Mesothelial cell of epicardium (in vitro differentiated cells): ENCODE measurements around the gene STK38L. TPM values are rescaled to one million over a fixed set of nuclear protein-coding genes. Genes with fewer than 3 reads are reported as not detected.

Experiments
- DNase-seq, 2 experiments: peaks; one replicate each; pipeline ENCODE4 v3.0.0; 2021; ENCODE audit warnings: low spot score in 2 of 2; ENCODE audit not compliant: unreplicated experiment in 2 of 2
- H3K27ac Mint-ChIP-seq: 2 replicates; pipeline ENCODE4 v1.8.0; 2021; ENCODE audit warnings: mixed read lengths
- H3K27me3 Mint-ChIP-seq: 2 replicates; pipeline ENCODE4 v1.8.0; 2021; ENCODE audit warnings: low read depth, mixed read lengths
- H3K36me3 Mint-ChIP-seq: 2 replicates; pipeline ENCODE4 v1.8.0; 2021; ENCODE audit warnings: mixed read lengths
- H3K4me1 Mint-ChIP-seq: 2 replicates; pipeline ENCODE4 v1.8.0; 2021; ENCODE audit warnings: mixed read lengths
- H3K4me3 Mint-ChIP-seq: 2 replicates; pipeline ENCODE4 v1.8.0; 2021; ENCODE audit warnings: mild to moderate bottlenecking, moderate library complexity, mixed read lengths
- H3K9me3 Mint-ChIP-seq: 2 replicates; pipeline ENCODE4 v1.8.0; 2021; ENCODE audit warnings: mixed read lengths
- total RNA-seq: library from RNA; stranded (reverse); gene quantifications from 3 replicates; pipeline ENCODE4 v1.2.1, GENCODE V29; 2021
- TF ChIP-seq, protein P1 (sequence below): fragments of 200-600 bp; sonication (generic); IDR thresholded peaks from one replicate; pipeline ENCODE4 v1.5.0; 2021; ENCODE audit warnings: antibody characterized with exemption; ENCODE audit not compliant: unreplicated experiment

Gene STK38L
- total RNA-seq, 1 donor from 2014 or later, result 48.2 TPM

DNA sequence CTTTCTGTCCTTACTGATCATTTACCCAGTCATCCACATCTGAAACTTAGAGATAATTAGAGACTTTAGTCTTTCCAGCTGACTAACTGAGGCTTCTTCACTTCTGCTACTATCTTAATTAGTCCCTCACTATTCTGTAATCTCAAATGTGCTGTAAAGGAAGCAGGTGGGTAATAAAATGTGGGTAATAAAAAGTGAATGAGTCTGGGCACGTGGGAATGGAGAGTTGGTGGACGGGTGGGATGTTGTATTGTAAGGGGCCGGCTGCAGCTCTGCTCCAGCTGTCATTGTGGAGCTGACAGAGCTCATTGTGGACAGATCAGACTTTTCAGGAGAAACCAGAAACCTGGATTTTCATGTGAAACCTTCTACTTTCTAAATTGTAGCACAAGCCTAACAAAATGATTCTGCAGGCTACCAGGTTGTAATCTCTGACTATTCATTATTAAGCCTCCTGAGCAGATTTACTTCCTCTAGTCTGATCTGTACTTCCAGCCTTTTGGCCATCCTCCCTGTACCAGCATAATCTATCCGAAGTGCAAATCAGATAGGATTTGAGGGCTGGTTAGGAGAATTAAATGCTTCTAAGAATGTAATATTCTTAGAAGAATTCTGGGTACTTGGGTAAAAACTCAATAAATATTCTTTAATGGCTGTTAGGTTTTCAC, 46.5 kb downstream of the STK38L start:
- H3K36me3 Mint-ChIP-seq, result no peaks in the 10 kb centered on the region
- DNase-seq, result no peak
- H3K9me3 Mint-ChIP-seq, result no peaks in the 10 kb centered on the region
- no peak overlapping the region for H3K27ac Mint-ChIP-seq
- TF ChIP-seq, protein P1, sequence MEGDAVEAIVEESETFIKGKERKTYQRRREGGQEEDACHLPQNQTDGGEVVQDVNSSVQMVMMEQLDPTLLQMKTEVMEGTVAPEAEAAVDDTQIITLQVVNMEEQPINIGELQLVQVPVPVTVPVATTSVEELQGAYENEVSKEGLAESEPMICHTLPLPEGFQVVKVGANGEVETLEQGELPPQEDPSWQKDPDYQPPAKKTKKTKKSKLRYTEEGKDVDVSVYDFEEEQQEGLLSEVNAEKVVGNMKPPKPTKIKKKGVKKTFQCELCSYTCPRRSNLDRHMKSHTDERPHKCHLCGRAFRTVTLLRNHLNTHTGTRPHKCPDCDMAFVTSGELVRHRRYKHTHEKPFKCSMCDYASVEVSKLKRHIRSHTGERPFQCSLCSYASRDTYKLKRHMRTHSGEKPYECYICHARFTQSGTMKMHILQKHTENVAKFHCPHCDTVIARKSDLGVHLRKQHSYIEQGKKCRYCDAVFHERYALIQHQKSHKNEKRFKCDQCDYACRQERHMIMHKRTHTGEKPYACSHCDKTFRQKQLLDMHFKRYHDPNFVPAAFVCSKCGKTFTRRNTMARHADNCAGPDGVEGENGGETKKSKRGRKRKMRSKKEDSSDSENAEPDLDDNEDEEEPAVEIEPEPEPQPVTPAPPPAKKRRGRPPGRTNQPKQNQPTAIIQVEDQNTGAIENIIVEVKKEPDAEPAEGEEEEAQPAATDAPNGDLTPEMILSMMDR, result no peak
- H3K4me1 Mint-ChIP-seq, result peaks cover 17% of the 10 kb centered on the region
- no peaks in the 10 kb centered on the region for H3K27me3 Mint-ChIP-seq
- H3K4me3 Mint-ChIP-seq, result no peak overlapping the region

DNA sequence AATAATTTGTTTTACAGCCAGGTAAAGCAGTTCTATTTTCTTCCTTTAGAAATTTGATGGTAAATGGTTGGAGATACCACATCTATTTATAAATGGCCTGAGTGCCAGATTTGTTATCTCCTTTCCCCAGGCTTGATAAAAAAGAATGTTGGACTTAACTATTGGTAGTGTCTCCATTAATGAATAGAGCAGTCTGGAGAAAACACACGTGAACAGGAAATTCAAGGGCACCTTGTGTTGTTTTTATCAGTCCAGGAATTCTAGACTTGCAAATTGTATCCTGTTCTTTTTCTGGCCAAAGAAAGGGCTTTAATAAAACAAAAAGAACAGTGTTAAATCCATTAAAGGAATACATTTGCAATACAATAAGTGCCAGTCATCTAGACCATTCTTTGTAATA, 47.8 kb downstream of the STK38L start:
- no peak overlapping the region for H3K4me3 Mint-ChIP-seq
- no peak for DNase-seq
- peaks cover 14% of the 10 kb centered on the region for H3K4me1 Mint-ChIP-seq
- no peaks in the 10 kb centered on the region for H3K36me3 Mint-ChIP-seq
- TF ChIP-seq, protein P1, result no peak
- H3K27me3 Mint-ChIP-seq, result no peaks in the 10 kb centered on the region
- no peaks in the 10 kb centered on the region for H3K9me3 Mint-ChIP-seq
- peak overlapping the region; percentile 43 for H3K27ac Mint-ChIP-seq

DNA sequence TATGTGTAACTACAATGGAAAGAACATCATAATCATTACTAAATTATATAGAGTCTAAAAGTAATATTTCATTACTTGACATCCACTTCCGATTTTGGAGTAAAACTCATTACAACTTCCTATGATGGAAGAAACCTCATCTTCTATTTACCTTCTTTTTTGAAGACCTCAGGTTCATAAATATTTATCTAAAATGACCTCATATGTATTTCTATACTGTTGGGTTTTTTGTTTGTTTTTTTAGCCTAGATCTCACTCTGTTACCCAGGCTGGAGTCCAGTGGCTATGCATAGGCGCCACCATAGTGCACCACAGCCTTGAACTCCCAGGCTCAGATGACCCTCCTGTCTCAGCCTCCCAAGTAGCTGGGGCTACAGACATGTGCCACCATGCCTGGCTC, 48.6 kb downstream of the STK38L start:
- no peak overlapping the region for H3K27ac Mint-ChIP-seq
- TF ChIP-seq, protein P1, result no peak
- no peaks in the 10 kb centered on the region for H3K9me3 Mint-ChIP-seq
- peaks cover 14% of the 10 kb centered on the region for H3K4me1 Mint-ChIP-seq
- no peaks in the 10 kb centered on the region for H3K27me3 Mint-ChIP-seq
- peaks cover 3% of the 10 kb centered on the region for H3K36me3 Mint-ChIP-seq
- DNase-seq, result no peak
- H3K4me3 Mint-ChIP-seq, result no peak overlapping the region

DNA sequence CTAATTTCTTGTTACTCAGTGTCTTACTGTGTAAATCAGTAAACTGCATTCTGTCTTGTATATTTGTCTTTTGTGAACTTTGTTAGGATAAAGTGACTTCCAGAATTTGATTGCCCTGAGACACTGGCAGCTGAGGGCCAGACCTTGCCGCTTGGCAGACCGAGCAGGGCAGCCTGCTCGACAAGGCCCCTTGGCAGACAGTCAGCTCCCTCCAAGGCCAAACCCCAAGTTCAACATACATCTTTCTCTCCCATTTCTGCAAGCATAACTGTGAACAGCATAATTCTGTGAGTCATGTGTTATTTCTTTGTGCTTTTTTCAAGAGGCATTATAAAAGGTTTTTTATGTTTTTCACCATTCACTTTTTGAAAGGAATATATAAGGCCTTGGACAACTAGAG, 49.4 kb downstream of the STK38L start:
- TF ChIP-seq, protein P1, result no peak
- no peak overlapping the region for H3K27ac Mint-ChIP-seq
- no peaks in the 10 kb centered on the region for H3K27me3 Mint-ChIP-seq
- no peak for DNase-seq
- peaks cover 3% of the 10 kb centered on the region for H3K9me3 Mint-ChIP-seq
- peaks cover 14% of the 10 kb centered on the region for H3K4me1 Mint-ChIP-seq
- H3K4me3 Mint-ChIP-seq, result no peak overlapping the region
- H3K36me3 Mint-ChIP-seq, result peaks cover 10% of the 10 kb centered on the region

DNA sequence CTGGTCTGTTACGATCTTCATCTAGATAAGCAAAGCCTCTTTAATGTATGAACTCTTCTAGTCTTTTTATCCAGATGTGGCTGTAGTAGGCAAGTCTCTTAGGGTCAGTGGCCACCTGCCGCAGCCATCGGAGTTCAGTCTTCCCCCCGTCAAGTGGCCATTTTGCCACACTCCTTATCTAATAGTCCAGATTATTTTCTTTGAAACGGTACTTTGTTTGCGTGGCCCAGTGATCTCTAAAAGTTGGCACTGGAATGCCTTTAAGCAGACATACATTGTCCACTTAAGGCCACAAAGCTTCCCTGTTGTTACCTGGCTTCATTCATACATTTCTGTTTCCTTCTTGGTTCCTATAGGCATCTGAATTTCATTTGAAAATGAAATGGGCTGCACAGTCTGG, 52.6 kb downstream of the STK38L start:
- no peak for DNase-seq
- TF ChIP-seq, protein P1, result no peak
- Mint-ChIP-seq H3K27ac (no peak overlapping the region), H3K4me3 (no peak overlapping the region), H3K4me1 (peaks cover 2% of the 10 kb centered on the region), H3K9me3 (peaks cover 14% of the 10 kb centered on the region), H3K36me3 (peaks cover 29% of the 10 kb centered on the region), H3K27me3 (no peaks in the 10 kb centered on the region)
